Osteocyte (in vitro differentiated cells): Measurements from ENCODE around the gene STIM2. TPM values are rescaled to one million over a fixed set of nuclear protein-coding genes. Genes with fewer than 3 reads are reported as not detected.

Experiments used
- DNase-seq: peaks from one replicate; pipeline ENCODE4 v3.0.0; 2021; ENCODE audit warnings: mixed read lengths; ENCODE audit not compliant: unreplicated experiment; ENCODE audit errors: extremely low spot score
- H3K27ac Mint-ChIP-seq: one replicate; pipeline ENCODE4 v1.8.0; 2021; ENCODE audit warnings: mild to moderate bottlenecking, mixed read lengths; ENCODE audit not compliant: unreplicated experiment
- H3K27me3 Mint-ChIP-seq: one replicate; pipeline ENCODE4 v1.8.0; 2021; ENCODE audit warnings: mixed read lengths; ENCODE audit not compliant: unreplicated experiment
- H3K36me3 Mint-ChIP-seq: one replicate; pipeline ENCODE4 v1.8.0; 2021; ENCODE audit warnings: mixed read lengths; ENCODE audit not compliant: unreplicated experiment
- H3K4me1 Mint-ChIP-seq: one replicate; pipeline ENCODE4 v1.8.0; 2021; ENCODE audit warnings: mixed read lengths; ENCODE audit not compliant: unreplicated experiment
- H3K4me3 Mint-ChIP-seq: one replicate; pipeline ENCODE4 v1.8.0; 2021; ENCODE audit warnings: mild to moderate bottlenecking, moderate library complexity, mixed read lengths; ENCODE audit not compliant: unreplicated experiment
- H3K9me3 Mint-ChIP-seq: one replicate; pipeline ENCODE4 v1.8.0; 2021; ENCODE audit warnings: mixed read lengths; ENCODE audit not compliant: unreplicated experiment
- CTCF ChIP-seq: fragments of 200-600 bp; sonication (generic); IDR thresholded peaks from 2 replicates; pipeline ENCODE4 v1.5.0; 2021; ENCODE audit warnings: antibody characterized with exemption, mild to moderate bottlenecking, moderate library complexity
- total RNA-seq: library from RNA; stranded (reverse); gene quantifications from 2 replicates; pipeline ENCODE4 v1.2.1, GENCODE V29; 2021

The STIM2 gene
- total RNA-seq, 1 donor from 2014 or later = 14.1 TPM

- H3K27ac Mint-ChIP-seq = no peak overlapping the region
- H3K27me3 Mint-ChIP-seq = peaks cover 70% of the 10 kb centered on the region
- TF ChIP-seq CTCF = no peak
- no peaks in the 10 kb centered on the region for H3K36me3 Mint-ChIP-seq
- peaks cover 7% of the 10 kb centered on the region for H3K4me1 Mint-ChIP-seq
- no peaks in the 10 kb centered on the region for H3K9me3 Mint-ChIP-seq
- H3K4me3 Mint-ChIP-seq = no peak overlapping the region
- DNase-seq = peak; percentile 74
These were observed 188.7 kb downstream of the STIM2 start for GRCh38 chr4:27049239-27049829.

- peak; percentile 19 for DNase-seq
- Mint-ChIP-seq H3K36me3 (no peaks in the 10 kb centered on the region), H3K4me3 (no peak overlapping the region), H3K9me3 (no peaks in the 10 kb centered on the region), H3K27me3 (peaks cover 68% of the 10 kb centered on the region), H3K27ac (no peak overlapping the region), H3K4me1 (peaks cover 7% of the 10 kb centered on the region)
- TF ChIP-seq CTCF = no peak
These were observed 190.1 kb downstream of the STIM2 start for GRCh38 chr4:27050731-27051130.

- TF ChIP-seq CTCF = no peak
- DNase-seq = peak; percentile 57
- H3K27ac Mint-ChIP-seq = no peak overlapping the region
- H3K9me3 Mint-ChIP-seq = no peaks in the 10 kb centered on the region
- no peak overlapping the region for H3K4me3 Mint-ChIP-seq
- H3K4me1 Mint-ChIP-seq = no peaks in the 10 kb centered on the region
- peaks cover 36% of the 10 kb centered on the region for H3K27me3 Mint-ChIP-seq
- no peaks in the 10 kb centered on the region for H3K36me3 Mint-ChIP-seq
These were observed 194.7 kb downstream of the STIM2 start for GRCh38 chr4:27055221-27055760.

- no peaks in the 10 kb centered on the region for H3K4me1 Mint-ChIP-seq
- H3K27ac Mint-ChIP-seq = no peak overlapping the region
- H3K27me3 Mint-ChIP-seq = peaks cover 37% of the 10 kb centered on the region
These were observed 195.6 kb downstream of the STIM2 start for GRCh38 chr4:27056281-27056680.

GRCh38 chr4:27057053-27057452 lies 196.4 kb downstream of the STIM2 start:
- peaks cover 36% of the 10 kb centered on the region for H3K27me3 Mint-ChIP-seq
- no peak overlapping the region for H3K4me3 Mint-ChIP-seq
- no peak for DNase-seq
- TF ChIP-seq CTCF = no peak
- H3K36me3 Mint-ChIP-seq = no peaks in the 10 kb centered on the region
- no peaks in the 10 kb centered on the region for H3K9me3 Mint-ChIP-seq
- no peaks in the 10 kb centered on the region for H3K4me1 Mint-ChIP-seq
- no peak overlapping the region for H3K27ac Mint-ChIP-seq

More at GRCh38 chr4:27056281-27056680, 195.6 kb downstream of the STIM2 start:
- Mint-ChIP-seq H3K4me3 (no peak overlapping the region), H3K36me3 (no peaks in the 10 kb centered on the region), H3K9me3 (no peaks in the 10 kb centered on the region)
- peak; percentile 65 for DNase-seq
- TF ChIP-seq CTCF = no peak
